Hematopoietic multipotent progenitor cell treated with erythropoietin and hydrocortisone succinate and interleukin-3 and kit ligand, for 8 days (in vitro differentiated cells): ENCODE measurements around the gene IFI27L2.
"Not testable (repeated sequence)": the region's sequence is repeated elsewhere in the genome, so short reads cannot be mapped to it uniquely, and the experiment has no call there.

Experiments used
- DNase-seq: peaks from one replicate; pipeline ENCODE4 v3.0.0-alpha.2; 2015

Gene IFI27L2, protein sequence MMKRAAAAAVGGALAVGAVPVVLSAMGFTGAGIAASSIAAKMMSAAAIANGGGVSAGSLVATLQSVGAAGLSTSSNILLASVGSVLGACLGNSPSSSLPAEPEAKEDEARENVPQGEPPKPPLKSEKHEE

DNA sequence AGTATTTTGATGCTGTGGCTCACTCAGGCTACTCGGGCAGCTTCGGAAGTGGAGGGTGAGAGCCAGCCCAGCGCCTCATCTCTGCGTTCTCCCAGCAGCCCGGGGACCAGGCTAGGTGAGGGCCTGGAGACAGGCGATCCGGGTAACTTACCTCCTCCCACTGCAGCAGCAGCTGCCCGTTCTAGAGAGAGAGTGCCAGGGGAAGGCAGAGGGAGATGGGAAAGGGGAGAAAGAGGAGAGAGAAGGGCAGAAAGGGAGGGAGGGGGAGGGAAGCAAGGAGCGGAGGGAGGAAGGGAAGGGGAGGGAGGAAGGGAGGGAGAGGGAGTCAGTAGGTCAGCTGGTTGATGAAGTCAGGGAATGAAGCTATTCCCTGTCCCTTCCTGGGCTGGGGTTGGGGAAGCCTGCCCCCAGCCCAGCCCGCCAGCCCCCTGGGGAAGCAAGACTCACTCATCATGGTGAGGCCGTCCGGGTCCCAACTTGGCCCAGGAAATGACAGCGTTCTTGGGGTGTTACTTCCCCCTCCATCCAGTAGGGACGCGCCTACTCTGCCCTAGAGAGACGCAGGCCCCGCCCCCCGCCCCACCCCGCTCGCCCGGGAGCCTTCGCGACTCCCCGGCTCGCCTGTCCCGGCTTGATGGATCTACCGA, at the start of gene IFI27L2:
IFI27L2 (minus strand) TSS at position 494 of the 647 bp plus-strand sequence; CDS start at position 454, 40 bp downstream.
- DNase-seq, result peak; percentile 76

DNA sequence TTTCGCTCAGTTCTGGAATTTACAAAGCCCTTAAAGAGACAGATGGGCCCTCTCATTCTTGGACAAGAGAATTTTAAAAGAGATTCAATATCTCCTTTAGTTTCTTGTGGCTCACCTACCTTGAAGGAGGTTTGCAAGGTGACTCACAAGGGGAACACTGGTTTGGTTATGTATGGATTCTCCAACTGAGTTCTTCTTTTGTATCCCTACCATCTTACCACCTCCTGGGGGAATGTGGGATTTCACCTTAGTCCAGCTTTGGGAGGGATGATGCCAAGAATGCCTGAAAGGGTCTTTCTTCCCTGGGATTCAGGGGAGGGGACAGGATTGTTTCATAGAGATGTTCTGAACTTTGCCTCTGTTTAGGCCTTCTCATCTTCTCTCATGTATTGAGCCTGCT, 48.4 kb upstream of the IFI27L2 start:
- DNase-seq, result no peak

DNA sequence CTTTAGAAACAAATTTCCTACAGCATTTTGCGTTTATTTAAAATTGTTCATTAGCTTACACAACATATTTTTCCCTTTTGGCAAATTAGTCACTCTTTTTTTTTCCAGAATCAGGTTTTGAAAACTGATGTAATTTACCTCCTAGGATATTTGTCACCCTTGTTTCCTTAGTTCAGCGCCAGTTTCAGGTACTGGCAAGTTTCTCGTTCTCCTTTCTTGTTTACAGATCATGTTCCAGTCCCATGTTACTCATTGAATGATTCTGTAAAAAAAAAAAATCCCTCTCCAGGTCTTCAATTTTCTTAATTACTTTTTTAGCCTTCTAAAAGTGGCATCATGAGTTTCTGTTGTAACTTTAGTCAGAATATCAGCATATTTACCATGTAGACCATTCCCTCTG, 47.4 kb upstream of the IFI27L2 start:
- no peak for DNase-seq

DNA sequence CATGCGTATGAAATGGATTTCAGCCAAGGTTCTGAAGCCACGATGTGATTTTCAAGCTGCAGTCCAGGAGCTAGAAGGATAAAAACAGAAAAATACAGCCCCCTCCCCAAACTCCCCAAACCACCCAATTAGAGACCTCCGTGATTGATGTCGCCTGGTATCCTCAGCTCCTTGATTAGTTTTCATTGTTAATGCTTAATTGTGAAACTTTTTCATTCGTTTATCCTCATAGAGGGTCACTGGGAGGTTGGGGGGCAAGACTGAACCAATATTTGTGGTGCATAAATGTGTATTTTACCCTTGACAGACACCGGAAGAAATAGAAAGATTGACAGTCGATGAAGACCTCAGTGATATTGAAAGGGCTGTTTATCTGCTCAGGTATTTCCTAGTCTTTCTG, 46.3 kb upstream of the IFI27L2 start:
- no peak for DNase-seq

DNA sequence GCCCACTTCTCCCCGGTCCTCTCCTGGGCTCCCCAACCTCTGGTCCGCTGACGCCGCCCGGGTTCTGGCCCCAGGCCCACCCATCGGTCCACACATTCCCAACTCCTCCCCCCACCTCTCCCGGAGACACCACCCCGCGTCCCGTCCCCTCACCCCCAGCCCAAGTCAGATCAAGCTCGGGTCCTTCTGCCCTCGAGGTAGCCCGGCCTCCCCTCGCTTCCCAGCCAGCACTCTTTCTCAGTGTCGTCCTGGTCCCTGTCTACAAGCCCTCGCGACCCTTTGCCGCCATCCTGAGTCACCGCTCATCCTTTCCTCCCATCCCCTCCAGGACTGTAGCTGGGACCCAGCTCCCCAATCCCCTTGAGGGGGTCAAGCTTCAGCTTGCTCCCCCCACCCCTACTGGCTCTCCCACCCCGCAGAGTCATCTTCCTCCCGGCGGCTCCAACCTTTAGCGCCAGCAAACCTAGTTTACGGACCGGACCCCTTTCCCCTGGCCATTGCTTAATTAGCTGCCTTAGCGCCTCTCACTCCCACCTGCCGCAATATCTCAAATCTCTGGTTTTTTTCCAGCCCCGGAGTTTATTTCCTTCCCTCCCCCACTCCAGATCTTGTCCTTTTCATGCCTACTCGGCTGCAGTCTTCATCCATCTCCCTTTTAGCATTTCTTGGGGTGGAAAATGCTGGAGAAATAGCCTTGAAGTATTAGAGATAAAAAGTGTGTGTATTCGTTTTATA, 45.8 kb upstream of the IFI27L2 start:
- DNase-seq, result no peak

DNA sequence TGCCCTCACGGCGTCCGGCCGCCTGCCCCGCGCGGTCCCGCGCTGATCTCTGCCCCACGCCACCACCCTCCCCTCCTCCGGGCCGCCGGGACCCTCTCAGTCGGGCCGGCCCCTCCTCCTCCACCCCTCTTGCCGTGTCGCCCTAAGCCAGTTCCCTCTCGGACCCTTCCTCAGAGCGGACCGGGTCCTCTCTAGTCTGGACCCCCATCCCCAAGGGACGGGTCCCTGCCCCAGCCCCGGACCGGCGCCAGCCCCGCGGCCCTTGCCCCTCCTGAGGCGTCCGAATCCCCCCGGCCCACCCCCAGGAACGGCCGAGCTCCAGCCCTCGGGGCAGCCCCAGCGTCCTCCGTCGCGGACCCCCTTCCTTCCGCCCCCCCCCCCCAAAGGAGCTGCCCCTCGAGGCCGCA, 45.2 kb upstream of the IFI27L2 start:
- no peak for DNase-seq

DNA sequence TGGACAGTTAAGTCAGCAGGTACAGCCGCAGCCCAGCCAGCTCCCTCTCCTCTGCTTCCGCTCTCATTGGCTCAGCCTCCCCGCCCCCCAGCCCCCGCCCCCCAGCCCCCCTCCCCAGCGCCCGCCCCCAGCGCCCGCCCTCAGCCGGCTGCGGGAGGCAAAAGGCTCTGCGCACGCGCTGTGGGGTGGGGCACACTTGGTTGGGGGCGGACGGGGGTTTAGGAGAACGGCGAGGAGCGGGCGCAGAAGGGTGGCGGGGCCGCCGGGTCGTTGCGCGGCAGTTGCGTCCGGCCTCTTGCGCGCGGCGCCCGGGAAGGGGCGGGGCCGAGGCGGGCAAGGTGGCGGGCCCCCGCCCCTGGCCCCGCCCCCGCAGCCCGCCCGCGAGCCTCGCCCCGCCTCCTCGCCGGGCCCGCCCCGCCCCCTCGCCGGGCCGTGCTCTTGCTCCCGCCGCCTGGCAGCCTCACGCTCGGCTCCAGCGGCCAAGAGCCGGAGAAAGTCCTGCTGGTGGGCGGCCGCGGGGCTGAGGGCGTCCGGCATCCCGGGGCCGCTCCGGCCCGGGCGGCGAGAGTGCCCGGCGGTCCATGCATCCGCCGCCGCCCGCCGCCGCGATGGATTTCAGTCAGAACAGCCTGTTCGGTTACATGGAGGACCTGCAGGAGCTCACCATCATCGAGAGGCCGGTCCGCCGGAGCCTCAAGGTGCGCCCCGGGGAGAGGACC, 44.6 kb upstream of the IFI27L2 start, which contains the start of gene PPP4R4:
PPP4R4 (plus strand) TSS at position 438 of the 719 bp plus-strand sequence; CDS start at position 582, 144 bp downstream.
- DNase-seq, result peak; percentile 68

DNA sequence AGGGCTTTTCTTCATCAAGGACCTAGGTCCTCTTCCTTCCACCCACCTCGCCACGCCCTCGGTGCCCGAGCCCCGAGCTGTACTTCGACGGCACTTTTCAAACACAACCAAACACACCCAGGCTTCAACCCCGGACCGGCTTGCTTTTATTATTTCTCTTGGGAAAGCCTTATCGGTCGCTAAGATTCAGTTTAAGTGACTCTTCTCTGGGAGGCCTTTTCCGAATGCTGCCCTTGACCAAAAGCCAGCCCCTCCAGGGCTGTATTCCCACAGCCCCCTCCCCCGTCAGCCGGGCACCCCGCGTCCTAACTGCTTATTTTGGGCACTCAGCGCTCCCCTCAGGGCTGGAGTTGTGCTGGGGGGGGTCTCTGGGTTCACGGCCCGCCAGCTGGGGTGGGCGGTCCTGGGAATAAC, 44.1 kb upstream of the IFI27L2 start:
- DNase-seq, result no peak

DNA sequence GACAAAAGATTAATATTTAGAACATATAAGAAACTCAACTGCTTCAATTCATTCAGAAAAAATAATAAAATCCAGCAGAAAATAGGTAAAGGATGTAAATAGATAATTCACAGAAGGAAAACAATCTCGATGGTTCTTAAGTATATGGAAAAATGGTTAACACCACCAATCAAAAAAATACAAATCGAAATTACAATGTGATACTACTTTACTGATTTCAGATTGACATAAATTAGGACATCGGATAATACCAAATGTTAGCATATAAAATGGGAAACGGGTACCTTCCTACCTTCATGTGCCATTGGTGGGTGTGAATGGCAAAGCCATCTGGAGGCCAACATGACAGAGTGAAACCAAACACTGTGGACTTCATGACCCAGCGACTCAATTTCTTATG, 43.1 kb upstream of the IFI27L2 start:
- no peak for DNase-seq

DNA sequence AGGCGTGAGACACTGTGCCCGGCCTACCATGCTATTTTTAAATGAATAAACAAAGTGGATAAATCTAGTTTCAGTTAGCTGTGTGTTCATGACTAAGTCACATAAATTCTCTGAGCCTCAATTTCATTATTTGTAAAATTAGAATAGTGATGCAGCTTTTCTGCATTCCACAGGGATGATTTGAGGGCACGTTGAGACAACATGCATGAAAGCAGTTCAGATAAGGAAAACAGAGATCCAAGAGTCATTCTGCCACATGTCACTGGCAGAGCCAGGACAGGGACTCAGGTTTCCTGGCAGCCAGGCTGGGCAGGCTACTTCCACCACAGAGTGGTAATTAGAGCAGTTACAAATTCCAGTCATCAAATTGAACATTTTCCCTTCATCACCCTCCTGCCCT, 41.8 kb upstream of the IFI27L2 start:
- no peak for DNase-seq

DNA sequence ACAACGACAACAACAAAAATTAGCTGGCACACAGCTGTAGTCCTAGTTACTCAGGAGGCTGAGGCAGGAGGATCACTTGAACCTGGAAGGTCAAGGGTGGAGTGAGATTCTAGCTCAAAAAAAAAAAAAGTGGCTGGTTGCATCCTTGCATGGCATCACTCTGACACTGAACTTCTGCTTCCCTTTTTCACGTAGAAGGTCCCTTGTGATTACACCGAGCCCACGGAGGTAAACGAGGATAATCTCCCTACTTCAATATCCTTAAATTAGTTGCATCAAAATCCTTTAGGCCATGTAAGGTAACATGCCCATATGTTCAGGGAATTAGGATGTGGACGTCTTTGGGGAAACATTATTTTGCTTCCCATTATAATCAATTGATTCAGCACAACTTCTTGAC, 40.7 kb upstream of the IFI27L2 start:
- no peak for DNase-seq

DNA sequence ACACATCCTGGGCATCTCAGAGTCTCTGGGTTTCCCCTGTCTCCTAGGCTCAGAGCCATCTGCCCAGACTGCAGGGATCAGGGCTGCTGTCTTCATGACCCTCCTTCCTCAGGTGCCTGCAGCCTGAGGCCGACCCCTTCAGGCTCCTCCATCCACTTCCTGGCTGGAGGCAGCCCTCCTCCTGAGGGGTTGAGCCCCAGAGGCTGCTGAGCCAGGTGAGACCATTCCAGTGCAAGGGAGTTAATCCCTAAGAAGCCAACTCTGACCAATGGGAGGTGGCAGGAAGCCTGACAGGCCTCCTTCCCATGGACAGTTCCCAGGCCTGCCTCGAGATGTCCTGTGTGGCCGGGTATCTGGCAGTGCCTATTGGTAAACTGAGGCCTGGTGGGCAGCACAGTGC, 36.3 kb upstream of the IFI27L2 start:
- DNase-seq, result no peak

DNA sequence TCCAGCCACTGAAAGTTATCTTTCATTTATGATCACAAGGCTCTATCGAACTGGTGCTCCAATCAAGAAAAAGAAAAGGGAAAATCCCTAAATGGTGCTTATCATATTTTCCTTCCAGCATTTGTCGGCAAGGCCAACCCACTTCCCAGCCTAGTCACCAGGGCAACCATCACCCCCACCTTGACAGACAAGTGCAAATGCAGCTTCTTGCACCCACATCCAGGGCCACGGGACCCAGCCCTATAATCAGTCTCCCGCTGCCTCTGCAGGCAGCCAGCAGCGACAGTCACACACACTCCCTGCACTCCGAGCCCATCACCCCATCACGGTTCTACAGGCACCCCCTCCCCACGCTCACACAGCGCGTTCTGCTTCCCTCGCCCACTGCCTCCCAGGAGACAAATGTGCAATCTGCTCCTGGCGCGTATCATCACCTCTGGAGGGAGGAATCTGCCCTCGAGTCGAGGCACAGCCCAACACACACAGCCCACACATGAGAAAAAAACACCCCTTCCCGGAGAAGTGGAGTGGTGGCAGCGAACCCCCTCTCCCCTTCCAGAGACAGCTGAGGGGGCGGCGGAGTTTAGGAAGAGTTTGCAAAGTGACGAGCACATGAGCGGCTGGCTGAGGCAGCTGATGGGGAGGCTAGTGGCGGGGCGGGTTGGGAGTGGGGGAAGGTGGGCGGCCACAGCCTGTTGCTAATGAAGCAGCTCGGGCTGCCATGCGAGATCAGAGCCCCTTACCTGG, 35.5 kb upstream of the IFI27L2 start:
- no peak for DNase-seq

DNA sequence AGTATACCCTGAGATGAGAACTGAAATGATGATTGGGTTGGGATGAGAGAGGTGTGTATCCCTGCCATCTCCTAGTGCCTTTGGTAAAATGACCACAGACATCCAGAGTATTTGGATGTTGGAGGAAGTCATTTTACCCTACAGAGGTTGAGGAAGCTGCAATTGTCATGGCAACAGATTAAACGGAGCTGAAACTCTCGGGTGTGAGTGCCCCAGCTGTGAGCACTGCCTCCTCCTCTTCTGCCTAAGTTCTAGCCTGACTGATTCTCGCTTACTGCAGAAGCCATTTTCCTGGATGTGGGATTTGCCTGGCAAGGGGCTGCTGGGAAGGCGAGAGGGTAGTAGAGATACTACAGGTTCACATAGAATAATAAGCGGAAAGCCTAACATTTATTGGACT, 34.4 kb upstream of the IFI27L2 start:
- DNase-seq, result no peak

DNA sequence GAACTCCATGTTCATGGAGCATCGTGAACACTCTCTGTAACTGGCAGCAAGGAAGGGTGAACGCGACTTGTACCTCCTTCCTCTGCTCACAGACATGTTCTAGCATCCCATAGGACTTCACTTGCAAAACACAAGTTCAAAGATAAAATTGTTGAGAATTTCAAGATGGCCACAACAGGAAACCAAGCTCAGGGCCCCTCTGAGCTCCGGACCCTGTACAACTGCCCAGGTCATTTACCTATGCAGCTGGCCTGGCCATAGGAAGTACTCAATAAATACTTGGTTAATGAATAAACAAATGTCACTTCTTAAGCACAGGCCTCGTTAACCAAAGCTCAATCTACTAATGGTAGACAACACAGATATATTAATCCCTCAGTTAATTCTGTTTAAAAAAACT, 33.1 kb upstream of the IFI27L2 start:
- DNase-seq, result no peak

DNA sequence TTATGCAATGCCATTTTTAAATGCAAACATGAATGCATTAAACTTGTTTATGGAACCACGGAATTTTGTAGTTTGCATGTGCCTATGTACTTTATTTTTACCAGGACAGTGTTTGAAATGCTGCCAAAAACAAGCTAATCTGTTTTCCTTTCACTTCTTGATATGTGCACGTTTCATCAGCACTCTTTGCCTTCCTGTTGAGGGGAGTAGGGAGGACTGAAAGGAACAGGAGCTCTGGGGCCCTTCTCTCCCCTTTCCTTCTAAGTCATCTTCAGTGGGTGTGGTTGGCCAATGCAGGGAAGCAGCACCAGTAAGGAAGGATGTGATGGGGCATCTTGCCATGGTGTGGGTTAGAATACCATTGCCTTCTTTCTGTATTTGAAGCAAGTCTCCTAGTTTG, 32.6 kb upstream of the IFI27L2 start:
- DNase-seq, result no peak

DNA sequence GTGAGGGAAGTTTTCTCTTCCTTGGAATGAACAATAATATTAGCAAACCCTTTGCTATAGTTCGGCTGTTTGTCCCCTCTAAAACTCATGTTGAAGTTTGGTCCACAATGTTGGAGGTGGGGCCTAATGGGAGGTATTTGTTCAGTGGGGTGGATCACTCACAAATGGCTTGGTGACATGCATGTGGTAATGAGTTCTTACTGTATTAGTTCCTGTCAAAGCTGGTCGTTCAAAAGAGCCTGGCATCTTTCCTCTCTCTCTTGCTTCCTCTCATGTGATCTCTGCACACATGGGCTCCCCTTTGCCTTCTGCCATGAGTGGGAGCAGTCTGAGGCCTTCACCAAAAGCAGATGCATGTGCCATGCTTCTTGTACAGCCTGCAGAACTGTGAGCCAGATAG, 31.7 kb upstream of the IFI27L2 start:
- DNase-seq, result no peak

DNA sequence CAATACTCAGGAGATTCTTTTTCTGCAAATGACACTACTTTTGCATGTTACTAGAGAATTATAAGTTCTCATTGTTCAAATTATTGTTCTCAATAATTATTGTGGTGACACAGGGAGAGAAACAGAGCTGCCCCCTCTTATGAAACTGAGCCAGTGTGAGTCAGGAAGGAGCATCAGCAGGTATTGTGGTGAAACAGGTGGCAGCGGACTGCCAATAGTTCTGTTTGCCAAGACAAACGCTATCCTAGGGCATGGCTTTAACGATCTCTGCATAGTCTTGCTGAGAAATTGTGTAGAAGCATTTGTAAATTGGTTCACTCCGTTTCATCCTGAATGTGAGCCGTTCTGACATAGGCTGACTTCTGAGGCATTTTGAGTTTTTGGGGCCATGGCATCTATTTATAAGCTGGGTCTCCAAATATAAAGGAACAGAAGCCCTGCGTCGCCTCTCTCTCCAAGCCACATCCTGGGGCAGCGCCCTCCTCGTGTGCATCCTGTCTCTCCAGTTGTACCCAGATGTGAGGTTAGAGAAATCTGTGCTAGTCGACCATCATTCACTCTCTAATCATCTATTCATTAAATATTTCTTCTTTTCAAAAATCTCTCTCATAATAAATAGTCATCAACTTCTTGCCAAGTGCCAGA, 29.0 kb upstream of the IFI27L2 start:
- DNase-seq, result no peak

DNA sequence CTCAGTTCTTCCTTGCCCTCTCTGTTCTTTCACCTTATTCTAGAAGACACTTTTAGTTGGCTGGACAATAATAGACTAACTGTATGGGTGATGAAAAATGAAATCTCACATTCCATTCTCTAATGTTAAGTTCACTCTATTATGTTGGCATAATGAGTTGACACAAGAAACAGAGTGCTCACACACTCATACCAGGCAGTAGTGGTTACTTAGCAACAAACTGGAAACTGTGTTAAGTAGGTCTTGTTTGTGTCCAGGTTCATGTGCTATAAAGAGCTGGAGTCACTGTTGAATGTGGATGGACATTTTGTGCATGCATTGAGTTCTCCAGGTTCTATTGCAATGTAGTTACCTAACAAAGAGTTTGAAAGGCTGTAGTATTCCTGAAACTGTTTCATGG, 27.8 kb upstream of the IFI27L2 start:
- DNase-seq, result no peak

DNA sequence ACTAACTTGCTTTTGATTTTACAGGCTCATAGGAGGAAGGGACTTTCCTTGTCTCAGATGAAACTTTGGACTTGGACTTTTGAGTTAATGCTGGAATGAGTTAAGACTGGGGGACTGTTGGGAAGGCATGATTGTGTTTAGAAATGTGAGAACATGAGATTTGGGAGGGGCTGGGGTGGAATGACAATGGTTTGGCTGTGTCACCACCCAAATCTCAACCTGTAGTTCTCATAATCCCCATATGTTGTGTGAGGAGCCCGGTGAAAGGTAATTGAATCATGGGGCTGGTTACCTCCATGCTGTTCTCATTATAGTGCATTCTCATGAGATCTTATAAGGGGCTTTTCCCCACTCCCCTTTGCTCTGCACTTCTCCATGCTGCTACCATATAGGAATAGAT, 26.7 kb upstream of the IFI27L2 start:
- DNase-seq, result not testable (repeated sequence)

DNA sequence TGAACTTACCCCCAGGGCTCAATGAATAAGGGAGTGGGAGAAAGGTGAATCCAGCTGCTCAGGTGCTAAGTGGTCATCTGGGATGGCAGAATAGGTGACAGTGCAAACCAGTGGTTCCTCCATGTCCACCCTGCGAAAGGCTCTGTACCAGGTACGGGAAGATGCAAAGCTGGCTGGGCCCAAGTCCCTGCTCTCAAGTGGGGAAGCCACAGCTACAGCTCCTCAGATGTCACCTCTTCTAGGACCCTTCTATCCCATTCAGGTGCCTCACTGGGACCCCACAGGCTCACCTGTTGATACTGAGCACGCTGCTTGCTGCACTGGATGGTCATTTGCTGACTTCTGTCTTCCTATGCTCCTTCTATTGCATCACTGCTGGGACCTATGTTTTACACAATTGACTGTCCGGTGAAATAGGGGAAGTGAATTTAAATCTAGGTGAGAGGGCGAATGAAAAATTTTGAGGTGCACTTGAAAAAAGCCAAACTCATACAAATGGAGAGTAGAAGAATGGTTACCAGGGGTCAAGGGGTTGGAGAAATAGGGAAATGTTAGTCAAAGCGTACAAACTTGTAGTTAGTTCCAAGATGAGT, 24.4 kb upstream of the IFI27L2 start:
- no peak for DNase-seq

DNA sequence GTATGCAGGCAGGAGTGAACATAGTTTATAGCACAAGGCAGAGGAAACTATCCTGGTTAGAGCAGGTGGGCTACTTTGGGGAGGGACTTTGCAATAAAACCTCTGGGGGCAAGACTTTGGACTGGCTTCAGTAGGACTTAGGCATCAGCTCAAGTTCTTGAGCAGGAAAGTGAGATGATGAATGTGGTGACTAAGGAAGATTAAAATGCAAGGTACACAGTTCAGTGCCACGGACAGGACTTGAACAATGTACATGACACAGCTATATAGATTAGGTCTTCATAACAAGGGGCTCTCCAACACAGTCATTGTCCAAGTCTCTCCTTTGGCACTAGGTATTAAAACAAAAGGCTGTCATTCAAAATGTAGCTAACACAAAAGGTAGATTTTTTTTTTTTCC, 23.3 kb upstream of the IFI27L2 start:
- DNase-seq, result no peak
